NCI-H1436 (cell line): ENCODE data around the gene TBXA2R.
"Not testable (repeated sequence)": the region's sequence is repeated elsewhere in the genome, so short reads cannot be mapped to it uniquely, and the experiment has no call there.

Experiments used
- DNase-seq: peaks from one replicate; lab custom pipeline; 2025; lab: John Stamatoyannopoulos, UW

TBXA2R gene

DNA sequence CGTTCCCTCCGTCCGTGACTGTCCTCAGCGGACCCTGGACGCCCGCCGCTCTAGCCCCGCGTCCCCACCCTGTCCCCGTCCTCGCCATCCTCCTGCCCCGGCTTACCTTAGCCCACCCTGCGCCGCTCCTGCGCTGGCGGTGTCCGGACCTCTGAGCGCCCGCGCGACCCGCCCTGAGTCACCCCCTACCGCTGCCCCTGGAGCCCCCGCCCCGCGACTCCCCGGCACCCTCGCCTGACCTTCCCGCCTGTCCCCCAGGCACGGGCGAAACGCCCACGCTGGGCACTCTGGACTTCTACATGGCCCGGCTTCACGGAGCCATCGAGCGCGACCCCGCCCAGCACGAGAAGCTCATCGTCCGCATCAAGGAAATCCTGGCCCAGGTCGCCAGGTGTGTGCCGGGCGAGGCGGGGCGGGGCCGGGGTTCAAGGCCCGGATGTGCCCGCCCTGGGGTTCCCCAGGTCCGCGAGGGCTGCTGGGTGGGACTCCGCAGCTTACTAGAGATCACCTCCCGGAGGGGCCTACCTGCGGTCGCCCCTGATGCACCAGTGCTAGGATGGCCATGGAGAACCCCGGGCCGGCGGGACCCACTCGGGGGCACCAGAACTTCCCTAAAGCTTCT, 28.8 kb downstream of the TBXA2R start:
- DNase-seq = no peak

DNA sequence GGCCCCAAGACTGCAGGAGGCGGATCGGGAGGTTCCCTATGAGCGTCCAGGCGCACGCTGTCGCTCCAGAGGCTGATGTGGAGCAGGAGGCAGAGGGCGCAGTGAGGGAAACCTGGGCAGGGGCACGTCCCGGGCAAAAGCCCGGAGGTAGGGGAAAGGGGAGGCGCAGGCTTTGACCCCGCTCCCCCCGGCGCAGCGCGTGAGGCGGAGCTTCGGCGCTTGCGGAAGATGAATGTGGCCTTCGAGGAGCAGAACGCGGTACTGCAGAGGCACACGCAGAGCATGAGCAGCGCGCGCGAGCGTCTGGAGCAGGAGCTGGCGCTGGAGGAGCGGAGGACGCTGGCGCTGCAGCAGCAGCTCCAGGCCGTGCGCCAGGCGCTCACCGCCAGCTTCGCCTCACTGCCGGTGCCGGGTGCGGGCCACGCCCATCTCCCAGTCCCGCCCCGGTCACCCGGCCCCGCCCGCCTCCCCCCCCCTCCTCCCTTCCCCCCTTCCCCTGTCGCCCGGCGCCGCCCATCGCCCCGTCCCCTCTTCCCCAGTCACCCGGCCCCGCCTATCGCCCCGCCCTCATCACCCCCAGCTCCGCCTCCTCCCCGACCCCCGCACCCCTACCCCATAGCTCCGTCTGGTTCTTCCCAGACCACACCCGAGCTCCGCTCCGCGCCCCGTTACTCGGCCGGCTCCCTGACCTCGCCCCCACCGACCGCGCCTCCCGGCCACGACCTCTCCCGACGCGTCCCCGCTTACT, 29.8 kb downstream of the TBXA2R start:
- no peak for DNase-seq

DNA sequence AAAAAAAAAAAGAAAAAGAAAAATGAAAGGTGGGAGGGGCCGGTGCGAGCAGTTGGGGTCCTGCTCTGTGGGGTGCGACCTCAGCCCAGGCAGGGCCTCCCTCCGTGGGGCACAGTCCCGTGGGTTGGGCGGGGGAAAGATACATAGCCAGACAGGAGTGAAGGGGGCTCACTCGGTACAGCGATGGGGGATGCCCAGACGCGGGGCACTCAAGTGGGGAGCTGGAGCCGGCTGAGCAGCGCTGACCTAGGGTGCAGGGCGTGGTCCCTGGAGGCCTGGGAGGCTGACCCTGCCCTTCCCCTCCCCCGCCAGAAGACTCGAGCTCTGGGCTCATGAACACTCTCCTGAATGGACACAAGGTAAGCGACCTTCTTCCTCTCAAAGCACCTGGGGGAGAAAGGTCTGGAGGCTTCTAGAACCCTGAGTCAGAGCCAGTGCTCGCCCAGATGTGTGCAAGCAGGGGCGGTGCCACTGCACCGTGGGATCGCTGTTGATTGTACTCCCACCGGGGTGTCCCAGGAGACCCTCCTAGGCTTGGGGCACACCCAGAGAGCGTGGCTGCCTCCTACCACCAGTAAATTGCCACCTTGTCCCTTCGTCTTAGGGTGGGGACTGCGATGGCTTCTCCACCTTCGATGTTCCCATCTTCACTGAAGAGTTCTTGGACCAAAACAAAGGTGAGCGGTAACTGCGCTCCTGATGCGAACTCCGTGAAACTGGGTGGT, 30.6 kb downstream of the TBXA2R start:
- DNase-seq = no peak

DNA sequence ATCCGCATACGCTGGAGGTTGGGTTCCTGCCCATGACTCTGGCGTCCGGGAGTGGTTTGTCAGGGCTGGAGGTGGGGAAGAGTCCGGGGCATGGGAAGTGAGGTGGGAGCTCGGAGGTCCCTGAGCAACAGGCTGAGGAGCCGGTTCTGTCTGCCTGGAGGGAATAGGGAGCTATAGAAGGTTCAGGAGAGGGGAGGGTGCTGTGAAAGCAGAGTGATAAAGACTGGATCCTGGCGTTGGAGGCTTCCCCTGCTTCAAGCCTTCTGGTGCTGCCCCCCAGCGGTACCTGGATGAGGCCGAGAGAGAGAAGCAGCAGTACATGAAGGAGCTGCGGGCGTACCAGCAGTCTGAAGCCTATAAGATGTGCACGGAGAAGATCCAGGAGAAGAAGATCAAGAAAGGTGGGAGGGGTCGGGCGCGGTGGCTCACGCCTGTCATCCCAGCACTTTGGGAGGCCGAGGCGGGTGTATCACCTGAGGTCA, 31.4 kb downstream of the TBXA2R start:
- DNase-seq = no peak

DNA sequence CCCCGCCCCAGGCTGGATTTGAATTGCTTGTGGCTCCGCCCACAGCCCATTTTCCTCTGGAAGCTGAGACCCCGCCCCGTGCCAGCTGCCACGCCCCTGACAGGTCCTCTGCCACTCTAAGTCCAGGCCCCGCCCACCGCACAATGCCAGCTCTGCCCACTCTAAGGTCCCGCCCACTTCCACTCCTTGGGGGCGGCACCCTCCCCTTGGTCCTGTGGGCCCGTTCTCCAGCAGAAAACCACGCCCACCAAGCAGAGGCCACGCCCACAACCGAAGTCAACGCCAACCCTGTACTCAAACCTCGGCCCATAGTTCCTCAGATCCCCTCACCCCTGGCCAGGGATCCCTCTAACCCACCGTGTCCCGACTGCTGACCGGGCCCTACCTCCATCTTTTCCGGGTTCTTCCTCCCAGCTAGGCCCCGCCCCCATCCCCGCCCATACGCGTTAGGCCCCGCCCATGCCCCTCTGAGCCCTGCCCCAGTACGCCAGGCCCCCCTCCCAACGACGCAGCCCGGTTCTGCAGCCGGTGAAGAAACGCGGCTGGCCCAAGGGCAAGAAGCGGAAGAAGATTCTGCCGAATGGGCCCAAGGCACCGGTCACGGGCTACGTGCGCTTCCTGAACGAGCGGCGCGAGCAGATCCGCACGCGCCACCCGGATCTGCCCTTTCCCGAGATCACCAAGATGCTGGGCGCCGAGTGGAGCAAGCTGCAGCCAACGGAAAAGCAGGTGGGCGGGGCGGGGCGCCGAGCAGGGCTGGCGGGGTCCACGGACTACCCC, 32.6 kb downstream of the TBXA2R start:
- DNase-seq = peak; percentile 91

DNA sequence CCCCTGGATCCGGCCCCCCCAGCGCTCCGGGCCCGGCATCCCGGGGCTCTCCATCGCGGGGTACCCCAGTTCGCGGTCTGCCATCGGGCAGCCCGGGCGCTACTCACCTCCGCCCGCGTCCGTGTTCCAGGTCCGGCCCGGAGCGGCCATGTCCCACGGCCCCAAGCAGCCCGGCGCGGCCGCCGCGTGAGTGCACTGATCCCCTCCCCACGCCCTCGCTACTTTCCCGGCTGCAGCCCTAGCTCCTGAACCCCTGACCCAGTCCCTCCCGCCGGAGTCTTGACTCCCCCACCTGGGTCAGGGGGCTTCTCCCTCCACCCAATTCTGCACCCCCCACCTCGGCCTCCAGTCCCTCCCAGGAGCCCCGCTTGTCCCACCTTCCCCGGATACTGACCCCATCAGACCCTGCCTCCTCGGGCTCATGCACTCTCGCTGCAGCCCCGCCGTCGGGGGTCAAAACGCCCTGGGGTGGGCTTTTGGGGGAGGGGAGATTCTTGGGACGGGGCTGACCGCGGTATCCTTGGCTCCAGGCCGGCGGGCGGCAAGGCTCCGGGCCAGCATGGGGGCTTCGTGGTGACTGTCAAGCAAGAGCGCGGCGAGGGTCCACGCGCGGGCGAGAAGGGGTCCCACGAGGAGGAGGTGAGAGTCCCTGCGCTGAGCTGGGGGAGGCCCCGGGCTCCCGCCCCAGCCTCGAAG, 33.4 kb downstream of the TBXA2R start:
- DNase-seq = no peak

DNA sequence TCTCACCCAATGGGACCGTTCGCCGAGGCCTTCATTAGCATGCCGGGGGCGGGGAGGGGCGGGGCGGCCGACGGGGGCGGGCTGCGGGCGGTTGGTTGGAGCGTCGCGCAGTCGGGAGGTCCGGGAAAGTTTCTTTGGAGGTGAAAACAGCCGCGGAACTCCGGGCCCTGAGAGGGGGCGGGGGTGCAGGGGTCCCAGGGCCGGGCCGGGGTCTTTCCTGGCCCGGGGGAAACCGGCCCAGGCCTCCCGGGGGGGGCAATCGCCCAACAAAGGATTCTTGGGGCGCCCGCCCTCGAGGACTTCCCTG, 33.9 kb downstream of the TBXA2R start, which contains the start of gene HMG20B:
Gene HMG20B (plus strand): TSS at position 90 of the 307 bp plus-strand sequence. CDS start 366 bp downstream, outside the sequence.
- no peak for DNase-seq

DNA sequence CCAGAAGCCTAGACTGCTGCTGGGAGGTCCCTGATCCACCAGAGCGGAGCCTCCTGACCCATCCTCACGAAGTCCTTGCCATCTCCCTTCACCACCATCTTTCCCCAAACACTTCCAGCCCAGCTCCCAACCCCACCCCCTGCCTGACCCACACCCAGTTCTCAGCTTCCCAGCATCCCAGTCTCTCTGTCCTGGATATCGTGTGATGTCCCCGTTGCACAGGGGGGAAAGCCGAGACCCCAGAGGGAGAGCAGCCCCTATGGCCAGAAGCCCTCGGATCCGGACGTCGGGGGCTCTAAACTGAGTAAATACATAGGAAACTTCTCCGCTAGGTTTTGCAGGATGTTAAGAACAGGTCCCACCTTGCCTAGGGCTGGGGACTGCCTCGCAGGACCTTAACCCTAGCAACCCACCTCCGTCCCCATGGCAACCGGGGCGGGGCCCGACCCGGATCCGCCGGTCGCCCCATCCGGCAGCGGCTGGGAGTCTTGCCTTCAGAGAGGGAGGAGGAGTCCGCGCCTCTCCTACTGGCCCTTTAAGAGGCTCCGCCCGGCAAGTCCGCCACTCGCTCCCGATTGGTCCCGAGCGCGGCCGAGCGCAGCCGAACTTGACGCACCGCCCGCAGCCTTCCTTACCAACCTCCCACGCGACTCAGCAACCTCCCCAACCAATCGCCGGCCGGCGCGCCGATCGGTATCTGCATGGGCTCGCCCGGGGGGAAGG, 34.4 kb downstream of the TBXA2R start:
- peak; percentile 99 for DNase-seq

DNA sequence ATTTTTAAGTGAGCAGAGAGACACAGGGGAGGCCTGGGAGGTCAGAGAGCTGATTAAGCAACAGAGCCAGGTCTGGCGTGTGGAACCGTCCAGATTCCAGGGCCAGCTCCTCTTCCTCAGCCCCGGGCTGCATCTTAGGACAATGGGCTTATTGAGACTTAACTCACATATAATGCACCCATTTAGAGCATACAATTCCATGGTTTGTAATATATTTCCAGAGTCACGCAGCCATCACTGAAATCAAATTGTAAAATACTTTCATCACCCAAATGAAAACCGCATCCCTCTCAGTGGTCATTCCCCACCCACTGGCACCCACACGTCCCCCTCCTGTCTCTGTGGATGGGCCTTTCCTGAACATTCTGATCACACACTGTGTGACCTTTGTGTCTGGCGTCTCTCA, 36.1 kb downstream of the TBXA2R start:
- no peak for DNase-seq

DNA sequence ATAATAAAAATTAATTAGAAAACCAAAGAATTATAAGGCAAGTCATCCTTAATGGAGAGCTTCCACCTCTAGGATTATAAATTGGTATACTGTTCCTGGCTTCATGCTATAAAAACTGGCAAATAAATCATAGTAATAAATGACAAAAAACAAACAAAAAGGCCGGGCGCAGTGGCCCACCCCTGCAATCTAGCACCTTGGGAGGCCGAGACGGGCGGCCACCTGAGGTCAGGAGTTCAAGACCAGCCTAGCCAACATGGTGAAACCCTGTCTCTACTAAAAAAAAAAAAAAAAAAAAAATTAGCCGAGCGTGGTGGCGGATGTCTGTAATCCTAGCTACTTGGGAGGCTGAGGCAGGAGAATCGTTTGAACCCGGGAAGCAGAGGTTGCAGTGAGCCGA, 36.6 kb downstream of the TBXA2R start:
- not testable (repeated sequence) for DNase-seq

DNA sequence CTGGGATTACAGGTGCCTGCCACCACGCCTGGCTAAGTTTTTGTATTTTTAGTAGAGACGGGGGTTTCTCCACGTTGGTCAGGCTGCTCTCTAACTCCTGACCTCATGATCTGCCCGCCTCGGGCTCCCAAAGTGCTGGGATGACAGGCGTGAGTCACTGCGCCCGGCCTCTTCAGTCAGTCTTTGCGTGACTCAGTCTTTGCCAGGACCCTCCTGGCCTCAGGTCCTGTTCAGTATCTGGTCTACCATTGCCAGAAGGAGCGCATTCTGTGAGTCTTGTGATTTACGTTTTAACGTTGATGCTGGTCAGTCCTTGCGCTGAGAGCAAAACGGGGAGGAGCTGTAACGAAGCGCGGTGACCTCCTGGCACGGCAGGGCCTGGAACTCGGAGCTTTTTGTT, 41.5 kb downstream of the TBXA2R start:
- DNase-seq = no peak

DNA sequence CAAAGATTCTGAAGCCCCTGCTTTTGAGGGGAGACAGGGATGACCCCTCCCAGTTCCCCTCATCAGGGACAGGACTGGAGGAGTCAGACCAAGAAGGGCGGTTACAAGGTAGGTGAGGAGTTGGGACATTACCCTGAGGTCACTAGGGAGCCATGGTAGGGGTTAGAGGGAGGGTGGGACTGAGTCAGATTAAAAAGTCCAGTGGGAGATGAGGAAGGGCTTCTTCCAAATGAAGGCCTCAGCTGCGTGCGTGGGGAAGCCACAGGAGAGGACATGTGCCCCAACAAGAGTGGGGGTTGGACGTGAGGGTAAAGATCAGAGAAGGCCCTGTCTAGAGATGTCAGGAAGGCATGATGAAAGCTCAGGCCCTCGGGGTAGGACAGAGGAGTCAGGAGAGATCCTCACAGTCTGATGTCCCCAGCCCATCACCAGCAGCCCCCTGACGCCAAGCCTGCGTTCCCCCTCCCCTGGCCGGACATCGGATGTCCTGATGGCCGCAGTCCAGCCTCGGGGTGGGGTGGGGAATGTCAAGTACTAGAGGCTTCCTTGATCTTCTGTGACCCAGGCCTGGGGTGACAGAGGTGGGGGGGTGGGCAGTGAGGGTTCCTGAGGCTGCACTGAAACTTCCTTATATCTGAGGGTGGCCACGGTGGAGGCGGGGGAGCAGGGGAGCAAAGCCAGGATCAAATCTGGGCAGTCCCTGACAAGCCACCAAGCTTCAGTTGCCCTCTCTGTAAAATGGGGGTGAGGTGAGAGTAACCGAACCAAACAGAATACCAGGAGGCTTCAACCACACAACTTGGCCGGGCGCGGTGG, 42.8 kb downstream of the TBXA2R start:
- DNase-seq = no peak

DNA sequence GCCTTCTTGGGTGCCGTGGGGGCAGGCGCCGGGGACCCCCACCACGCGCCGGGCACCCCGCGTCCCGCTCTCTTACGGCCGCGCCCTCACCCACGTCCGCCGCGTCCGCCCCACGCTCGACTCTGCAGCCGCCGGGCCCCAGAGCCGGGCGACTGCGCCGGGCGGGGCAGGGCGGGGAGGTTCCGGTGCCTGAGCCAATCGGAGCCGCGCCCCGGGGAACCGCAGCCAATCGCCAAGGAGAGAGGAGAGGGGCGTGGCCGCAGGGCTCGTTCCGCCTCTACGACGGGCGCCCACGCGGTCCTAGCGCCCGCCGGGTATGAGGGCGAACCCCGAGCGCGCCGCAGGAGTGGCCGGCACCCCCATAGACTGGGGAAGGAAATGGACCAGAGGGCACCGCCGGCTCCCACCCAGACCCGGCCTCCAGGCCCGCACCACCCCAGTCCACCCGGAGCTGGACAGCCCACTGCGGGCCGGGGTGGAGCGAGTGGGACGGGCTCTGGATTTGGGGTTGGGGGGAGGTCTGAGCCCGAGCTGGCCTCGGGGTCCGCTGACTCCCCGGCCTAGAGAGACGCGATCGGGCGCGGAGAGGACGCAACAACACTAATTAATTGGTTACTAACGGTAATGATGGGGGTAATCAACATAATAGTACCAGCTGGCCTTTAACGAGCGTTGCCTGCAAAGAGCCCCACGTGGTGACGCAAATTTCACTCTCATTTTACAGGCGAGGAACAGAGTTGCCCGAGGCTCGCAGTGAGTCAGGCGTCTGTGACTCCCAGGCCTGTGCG, 49.0 kb downstream of the TBXA2R start, which contains the start of gene MFSD12:
Gene MFSD12 (minus strand): TSS at position 126 of the 788 bp plus-strand sequence. CDS start 183 bp downstream, outside the sequence.
- peak; percentile 90 for DNase-seq

DNA sequence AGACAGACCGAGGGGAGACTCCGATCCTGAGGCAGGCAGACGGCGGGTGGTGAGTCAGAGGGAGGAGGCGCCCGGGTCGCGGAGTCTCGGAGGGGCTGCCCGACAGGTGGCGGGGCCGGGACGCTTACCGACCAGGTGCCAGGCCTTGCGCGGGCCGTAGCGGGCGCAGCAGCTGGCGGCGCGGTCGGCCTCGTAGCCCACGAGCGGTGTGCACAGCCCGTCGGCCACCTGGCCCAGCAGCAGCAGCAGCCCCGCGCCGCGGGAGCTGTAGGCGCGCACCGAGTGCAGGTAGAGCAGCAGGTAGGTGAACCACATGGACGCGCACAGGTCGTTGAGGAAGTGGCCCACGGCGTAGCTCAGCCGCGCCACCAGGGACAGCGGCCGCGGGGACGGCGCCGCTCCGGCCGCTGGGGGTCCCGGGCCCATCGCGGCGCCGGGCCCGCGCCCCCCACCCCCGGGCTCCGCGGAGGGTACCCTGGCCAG, 49.7 kb downstream of the TBXA2R start:
- no peak for DNase-seq

DNA sequence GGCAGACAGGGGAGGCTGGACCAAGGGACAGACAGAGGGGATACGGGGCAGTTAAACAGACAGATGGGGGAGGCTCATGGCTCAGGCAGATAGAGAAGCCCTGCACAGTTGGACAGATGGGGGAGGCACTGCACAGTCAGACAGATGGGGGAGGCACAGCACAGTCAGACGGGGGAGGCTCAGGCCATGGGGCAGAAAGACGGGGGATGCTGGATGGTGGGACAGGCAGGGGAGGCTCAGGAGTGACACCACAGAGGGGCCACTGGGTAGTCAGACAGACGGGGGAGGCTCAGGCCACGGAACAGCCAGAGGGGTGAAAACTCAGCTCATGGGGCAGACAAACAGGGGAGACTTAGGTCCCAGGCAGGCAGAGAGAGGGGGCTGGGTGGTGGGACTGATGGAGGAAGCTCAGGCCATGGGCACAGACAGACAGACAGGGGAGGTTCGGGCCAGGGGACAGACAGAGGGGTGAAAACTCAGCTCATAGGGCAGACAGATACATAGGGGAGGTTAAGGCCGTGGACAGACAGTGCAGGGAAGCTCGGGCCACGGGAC, 50.2 kb downstream of the TBXA2R start:
- DNase-seq = no peak

DNA sequence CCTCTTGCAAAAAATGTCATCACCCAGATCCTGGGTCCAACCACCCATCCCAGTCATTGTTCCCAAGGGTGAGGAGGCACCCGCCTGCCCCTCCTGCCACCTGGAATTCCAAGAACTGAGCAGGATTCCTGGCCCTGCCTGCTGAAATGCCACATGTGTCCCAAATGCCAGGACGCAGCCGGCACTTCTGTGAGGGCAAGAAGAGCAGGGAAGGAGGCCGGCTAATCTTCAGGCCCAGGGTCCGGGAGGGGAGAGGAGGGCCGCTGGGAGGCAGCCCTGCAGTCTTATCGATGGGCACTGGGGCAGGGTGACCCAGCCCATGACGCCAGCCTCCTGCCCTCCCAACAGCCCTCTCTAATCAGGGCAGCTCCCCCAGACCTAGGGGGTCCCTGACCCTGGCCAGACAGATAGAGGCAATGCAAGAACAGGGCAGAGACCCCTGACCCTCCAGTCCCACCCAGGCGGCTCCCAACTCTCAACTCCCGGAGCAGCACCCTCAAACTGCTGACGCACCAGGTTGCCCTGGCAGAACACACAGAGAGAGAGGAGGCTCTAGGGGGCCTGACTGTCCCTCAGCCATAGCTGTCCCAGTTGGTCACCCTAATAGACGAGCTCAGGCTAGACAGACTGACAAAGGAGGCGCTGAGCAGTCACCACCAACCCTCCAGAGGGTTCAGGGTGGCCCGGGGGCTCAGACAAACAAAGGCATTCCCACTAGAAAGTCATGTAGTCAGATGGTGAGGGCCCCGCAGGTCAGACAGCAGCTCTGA, 50.8 kb downstream of the TBXA2R start:
- DNase-seq = no peak

DNA sequence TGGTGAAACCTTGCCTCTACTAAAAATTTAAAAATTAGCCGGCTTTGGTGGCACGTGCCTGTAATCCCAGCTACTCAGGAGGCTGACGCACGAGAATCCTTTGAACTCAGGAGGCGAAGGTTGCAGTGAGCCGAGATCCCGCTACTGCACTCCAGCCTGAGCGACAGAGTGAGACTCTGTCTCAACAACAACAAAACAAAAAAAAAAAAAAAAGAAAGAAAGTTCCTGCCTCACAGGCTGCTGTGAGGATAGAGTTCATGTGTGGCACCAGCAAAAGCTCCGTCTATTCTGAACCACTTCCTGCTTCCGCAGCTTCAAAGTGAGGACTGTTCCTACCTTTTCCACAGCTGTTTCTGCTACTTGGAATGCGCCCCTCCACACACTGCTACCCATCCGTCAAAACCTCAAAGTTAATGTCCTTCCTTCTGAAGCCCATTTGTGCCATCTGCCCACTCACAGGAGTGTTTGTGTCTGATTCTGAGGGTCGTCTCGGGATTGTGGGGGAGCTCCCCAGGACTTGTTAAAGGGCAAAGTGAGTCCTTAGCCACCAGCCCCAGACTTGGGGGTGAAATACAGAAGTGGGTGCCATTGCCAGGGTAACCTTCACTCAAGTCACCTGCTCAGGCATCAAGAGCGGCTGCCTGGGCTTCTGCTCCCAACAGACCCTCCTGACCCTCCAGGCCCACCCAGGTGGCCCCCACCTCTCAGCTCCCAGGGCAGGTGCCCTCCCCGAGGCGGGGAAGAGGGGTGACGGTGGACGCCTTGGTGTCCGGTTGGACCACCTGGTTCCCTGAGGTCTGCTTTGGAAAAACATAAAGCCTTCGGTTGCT, 52.2 kb downstream of the TBXA2R start:
- no peak for DNase-seq
